HG03097 (cell line): ENCODE measurements around the gene FXYD3.

ENCODE experiments used
- ATAC-seq: cut with Tn5 transposase; IDR thresholded peaks from one replicate; pipeline ENCODE4 v1.9.1; 2021; ENCODE audit not compliant: unreplicated experiment, low FRiP score

FXYD3 gene

GRCh38 chr19:35105411-35106290 is 10.0 kb upstream of the FXYD3 start:
- ATAC-seq, result no peak

GRCh38 chr19:35106291-35106583 is 9.4 kb upstream of the FXYD3 start:
- ATAC-seq, result no peak

DNA sequence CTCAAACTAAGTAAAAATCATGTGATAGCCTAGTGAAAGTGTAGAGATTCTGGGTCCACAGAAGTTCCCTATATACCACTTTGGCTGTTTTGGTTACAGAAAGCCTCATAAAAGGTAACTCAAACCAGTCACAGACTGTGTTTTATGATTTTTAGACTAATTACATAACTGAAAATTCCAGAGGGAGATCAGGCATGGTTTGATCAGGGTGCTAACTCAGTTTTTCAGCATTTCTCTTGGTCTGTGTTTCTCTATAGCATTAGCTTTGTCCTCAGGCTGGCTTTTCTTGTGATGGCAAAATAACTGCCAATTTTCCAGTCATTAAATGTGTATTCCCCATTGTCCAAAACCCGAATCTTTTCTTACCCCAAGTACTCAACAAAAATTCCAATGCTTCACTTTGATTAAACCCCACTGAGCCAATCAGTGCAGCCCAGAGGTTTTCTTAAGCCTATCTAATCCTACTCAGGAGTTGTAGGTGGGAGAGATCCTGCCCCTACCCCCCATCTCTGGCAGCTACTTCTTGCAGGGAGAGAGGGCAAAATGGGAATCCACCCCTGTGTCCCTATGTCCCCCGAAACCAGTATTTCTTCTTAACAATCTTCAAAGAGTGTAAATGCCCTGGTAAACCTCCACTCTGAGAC is 8.6 kb upstream of the FXYD3 start:
- ATAC-seq, result no peak

DNA sequence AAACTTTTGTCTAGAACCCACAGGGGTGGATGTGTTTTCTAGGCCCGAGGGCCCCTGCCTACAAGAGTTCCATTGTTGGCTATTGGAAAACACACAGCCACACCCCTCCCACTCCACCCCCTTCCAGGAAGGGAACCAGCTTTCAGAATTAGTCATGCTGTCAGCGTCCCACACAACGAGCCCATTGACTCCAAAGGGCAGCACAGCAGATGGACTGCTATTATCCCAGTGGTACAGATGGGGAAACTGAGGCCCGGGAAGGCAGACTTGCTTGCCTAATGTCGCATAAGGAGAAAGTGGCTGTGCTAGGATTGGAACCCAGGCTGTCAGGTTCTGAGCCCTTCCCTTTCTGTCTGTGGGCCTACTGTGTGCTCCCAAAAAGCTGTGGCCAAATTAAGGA is 8.1 kb upstream of the FXYD3 start:
- ATAC-seq, result no peak

DNA sequence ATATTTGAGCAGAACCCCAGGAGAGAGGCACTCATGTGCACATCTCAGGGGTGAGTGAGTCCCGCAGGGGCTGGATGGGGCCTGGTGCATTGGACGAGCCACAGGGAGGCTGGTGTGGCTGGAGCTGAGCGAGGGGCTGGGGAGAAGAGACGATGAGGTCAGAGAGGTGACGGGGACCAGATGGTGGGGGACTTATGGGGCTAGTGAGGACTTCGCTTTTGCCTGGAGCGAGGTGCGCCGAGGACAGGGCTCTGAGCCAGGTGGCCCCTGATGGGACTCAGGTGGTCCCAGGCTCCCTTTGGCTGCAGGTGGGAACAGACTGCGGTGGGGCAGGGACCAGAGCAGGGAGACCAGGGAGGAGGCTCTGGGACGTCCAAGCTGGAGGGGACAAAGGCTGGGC is 6.9 kb upstream of the FXYD3 start:
- no peak for ATAC-seq

DNA sequence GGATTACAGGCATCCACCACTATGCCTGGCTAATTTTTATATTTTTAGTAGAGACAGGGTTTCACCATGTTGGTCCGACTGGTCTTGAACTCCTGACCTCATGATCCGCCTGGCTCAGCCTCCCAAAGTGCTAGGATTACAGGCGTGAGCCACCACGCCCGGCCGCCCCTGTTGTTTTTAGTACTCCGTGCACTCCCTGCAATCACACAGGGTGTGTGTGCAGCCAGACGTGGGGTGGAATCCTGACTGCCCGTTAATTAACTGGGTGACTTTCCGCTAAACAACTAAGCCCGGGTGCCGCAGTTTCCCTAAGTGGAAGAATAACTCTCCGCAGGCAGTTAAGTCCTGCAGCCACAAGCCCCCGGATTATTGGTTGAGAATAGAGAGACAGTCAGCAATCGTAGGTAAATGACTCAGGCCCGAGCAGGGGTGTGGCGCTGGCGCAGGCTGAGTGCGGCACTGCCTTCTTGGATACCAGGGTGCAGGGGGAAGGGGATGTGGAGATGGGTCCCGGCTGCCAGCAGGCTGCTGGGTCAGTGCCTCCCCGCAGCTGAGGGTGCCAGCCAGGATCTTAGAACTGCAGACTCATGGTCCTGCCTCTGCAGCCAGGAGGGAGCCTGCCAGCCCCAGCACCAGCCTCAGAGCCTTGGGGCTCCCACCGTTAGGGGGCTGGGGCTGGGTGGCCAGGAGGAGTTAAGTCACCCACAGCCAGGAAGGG is 6.1 kb upstream of the FXYD3 start:
- no peak for ATAC-seq

- no peak for ATAC-seq
Measured at GRCh38 chr19:35110974-35111373, 4.6 kb upstream of the FXYD3 start.

DNA sequence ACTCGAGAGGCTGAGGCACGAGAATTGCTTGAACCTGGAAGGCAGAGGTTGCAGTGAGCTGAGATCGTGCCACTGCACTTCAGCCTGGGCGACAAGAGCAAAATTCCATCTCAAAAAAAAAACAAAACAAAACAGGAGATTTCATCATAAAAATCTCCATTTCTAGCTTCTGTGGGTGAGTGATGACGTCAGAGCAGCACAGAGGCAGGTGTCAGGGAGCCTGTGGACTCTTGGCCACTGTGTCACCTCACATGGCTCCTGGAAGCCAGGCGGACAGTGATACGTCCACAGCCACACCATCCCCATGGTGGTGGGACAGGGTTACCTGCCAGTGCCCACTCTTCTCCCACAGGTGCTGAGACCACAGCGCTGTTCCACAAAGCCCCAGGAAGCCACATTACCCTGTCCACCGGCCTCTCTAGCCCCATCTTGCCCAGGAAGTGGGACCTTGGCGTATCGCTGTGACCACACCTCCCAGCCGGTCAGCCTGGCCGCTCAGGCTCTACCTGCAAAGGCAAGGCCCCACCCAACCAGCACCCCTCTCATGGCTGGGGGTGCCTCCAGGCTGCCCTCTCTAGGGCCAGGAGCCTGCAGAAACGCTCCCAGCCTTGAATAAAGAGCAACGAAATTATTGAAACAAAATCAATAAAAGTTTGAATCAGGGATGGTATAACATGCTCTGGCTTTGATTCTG is 2.5 kb upstream of the FXYD3 start:
- ATAC-seq, result no peak

GRCh38 chr19:35114353-35115176 is 1.1 kb upstream of the FXYD3 start:
- no peak for ATAC-seq

DNA sequence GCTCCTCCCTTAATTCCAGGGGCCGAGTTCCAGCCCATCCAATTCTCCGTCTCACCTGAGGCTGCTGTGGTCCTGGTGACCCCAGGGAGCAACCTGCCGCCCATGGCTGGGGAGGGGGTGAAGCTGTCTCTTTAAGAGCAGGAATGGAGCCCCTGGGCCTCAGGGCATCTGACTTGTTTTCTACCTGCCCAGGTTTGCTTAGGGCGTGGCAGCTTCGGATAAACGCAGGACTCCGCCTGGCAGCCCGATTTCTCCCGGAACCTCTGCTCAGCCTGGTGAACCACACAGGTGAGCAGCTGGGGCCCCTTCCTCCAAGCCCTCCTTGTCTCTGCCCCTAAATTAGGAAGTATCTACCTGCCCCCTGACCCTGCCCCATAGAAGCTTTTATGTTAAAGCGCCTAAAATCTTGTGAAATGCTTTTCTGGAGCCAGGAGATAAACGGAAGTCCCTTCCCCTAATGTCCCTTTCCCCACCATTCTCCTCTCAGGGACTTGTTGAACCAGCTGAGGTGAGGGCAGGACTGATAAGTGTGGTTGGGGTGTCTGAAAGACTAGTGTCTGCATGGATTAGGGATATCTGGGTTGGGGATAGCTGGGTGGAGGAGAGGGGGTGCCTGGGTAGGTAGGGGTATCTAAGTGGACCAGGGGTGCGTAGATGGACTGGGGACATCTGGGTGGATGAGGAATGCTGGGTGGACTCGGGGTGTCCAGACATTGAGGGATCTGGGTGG is 614 bp downstream of the FXYD3 start:
- ATAC-seq, result no peak

DNA sequence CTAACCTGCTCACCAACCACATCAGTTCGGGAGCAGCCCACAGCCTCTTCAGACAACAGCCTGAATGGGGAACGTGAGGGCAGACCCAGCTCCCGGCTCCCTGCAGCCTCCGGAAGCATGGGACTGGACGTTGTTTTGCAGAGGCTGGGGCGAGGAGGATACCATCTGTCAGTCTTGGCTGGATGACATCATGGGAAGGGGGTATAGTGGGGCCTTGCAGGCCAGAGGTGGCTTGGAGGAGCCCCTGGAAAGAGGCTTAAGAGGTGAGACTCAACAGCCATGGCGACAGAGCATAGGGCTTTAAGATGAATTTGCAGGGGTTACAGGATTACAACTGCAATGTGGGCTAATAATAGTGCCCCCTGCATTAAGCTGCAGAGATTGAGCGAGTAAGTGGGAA is 1.5 kb downstream of the FXYD3 start:
- no peak for ATAC-seq

GRCh38 chr19:35117799-35118198 is 2.2 kb downstream of the FXYD3 start:
- ATAC-seq, result no peak

- ATAC-seq, result no peak
Measured at GRCh38 chr19:35118268-35119020, 2.8 kb downstream of the FXYD3 start.

- ATAC-seq, result no peak
Measured at GRCh38 chr19:35119091-35119490, 3.5 kb downstream of the FXYD3 start.

- ATAC-seq, result no peak
Measured at GRCh38 chr19:35119578-35120155, 4.0 kb downstream of the FXYD3 start.

DNA sequence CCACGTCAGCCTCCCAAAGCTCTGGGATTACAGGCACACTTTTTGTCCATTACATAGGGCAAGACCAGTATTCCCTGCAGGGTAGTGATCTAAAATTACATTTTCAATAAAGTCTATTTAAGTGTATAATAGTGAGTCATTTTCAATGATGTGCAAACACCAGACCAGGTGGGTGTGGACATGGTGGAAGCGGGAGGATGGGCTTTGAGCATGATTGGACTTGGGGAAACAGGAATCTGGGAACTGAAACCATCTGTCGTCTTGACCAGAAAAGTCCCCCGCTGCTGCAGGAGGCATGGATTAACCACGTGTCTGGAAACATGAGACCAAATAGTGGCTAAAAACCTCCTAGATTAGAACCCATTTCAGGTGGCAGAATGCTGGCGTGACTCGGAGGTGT is 4.9 kb downstream of the FXYD3 start:
- ATAC-seq, result no peak

DNA sequence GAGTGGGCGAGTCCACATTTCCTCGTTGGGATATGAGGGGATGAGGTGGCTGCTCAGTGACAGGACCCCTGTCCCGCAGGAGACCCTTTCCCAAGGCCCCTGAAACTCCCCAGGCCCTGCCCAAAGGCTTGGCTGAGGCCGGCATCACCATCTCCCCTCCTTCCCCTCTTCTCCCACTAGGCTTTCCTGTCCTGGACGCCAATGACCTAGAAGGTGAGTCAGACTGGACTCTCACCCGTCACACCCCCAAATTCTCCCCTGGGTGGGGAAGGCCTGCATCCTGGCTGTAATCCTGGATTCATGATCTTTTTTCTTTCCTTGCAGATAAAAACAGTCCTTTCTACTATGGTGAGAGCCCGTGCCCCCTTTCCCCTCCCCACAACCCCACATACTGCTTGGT is 5.3 kb downstream of the FXYD3 start:
- ATAC-seq, result no peak

GRCh38 chr19:35122687-35123551 is 7.3 kb downstream of the FXYD3 start:
- no peak for ATAC-seq
